Keratinocyte (primary cell): ENCODE results near the gene PRKN.

Source experiments
- EZH2 ChIP-seq: IDR thresholded peaks from one replicate; pipeline ENCODE4 v1.6.1; 2012; ENCODE audit warnings: inconsistent platforms, mild to moderate bottlenecking, low read length, moderate library complexity
- TF ChIP-seq, protein P1 (sequence below), 3 experiments: IDR thresholded peaks in 1 of 3; conservative IDR thresholded peaks in 1 of 3; optimal IDR thresholded peaks in 1 of 3; 2 replicates in 2 of 3; 3 replicates in 1 of 3; pipeline versions ENCODE3 to v1.5.1; 2011; ENCODE audit warnings: low read length in 3 of 3, mild to moderate bottlenecking in 3 of 3, moderate library complexity in 2 of 3, control low read depth in 1 of 3, inconsistent platforms in 1 of 3; ENCODE audit not compliant: insufficient read depth in 2 of 3; ENCODE audit errors: extremely low read depth in 1 of 3

- TF ChIP-seq, protein P1, sequence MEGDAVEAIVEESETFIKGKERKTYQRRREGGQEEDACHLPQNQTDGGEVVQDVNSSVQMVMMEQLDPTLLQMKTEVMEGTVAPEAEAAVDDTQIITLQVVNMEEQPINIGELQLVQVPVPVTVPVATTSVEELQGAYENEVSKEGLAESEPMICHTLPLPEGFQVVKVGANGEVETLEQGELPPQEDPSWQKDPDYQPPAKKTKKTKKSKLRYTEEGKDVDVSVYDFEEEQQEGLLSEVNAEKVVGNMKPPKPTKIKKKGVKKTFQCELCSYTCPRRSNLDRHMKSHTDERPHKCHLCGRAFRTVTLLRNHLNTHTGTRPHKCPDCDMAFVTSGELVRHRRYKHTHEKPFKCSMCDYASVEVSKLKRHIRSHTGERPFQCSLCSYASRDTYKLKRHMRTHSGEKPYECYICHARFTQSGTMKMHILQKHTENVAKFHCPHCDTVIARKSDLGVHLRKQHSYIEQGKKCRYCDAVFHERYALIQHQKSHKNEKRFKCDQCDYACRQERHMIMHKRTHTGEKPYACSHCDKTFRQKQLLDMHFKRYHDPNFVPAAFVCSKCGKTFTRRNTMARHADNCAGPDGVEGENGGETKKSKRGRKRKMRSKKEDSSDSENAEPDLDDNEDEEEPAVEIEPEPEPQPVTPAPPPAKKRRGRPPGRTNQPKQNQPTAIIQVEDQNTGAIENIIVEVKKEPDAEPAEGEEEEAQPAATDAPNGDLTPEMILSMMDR (optimal IDR thresholded peaks at IDR 0.05 in 1 of 3, IDR thresholded peaks at IDR 0.05 in 1 of 3, conservative IDR thresholded peaks at IDR 0.05 in 1 of 3; ENCODE audit: extremely low read depth in 1 of 3, insufficient read depth in 2 of 3, low read length in 3 of 3), result no peak
- TF ChIP-seq EZH2, result no peak
Measured at GRCh38 chr6:162709431-162709830, 18.1 kb downstream of the PRKN start.
